Stimulated activated CD8-positive, alpha-beta memory T cell treated with anti-CD3 and anti-CD28 coated beads, Interleukin-12 subunit alpha, Interleukin-12 subunit beta, amount 100 ng/mL, for 1 hour (primary cell): ENCODE results near the gene ISM2.

Experiments used
- DNase-seq: peaks from one replicate; pipeline ENCODE4 v3.0.0-alpha.2; 2020; ENCODE audit warnings: low read depth

Gene ISM2

DNA sequence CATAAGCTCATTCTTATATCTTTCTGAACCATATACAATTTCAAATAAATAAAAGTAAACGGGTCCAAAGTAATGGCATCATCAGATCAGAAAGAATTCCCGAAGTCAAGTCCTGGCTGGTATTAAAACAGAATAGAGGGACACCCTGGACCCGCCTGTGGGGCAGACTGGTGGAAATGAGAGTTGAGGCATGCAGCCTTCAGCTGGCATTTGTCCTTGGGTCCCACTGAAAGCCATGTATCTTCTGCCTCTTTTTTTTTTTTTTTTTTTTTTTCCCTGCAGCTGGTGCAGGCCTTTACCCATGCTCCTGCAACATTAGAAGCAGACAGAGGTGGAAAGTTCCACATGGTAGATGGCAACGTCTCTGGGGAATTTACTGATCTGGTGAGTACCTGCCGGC, 30.8 kb downstream of the ISM2 start:
- DNase-seq, result no peak

DNA sequence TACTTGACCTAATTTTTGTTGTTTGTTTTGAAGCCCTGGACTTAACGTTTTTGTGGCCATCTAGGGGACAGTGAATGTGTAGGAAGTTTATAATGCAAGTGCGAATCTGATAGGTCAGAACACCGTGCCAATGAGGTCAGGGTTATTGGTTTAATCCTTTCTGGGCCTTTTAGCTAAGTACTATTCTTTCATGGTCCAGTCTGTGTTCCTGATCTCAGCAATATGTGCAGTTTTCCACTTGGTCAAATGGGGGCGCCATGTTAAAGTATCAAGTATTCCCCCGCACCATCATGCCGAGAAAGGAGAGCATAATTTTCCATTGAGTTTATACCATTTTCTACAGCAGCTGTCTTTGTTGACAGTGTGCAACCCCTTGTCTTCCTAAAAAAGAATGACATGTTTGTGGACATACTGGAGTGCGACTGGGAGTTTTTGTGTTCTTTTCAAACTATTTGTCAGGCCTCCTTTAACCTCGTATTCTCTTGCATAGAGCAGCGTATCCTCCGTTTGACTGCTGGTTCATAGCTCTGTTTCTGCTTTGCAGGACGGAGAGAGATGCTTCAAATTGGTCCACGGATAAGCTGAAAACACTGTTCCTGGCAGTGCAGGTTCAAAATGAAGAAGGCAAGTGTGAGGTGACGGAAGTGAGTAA, 39.4 kb downstream of the ISM2 start:
- peak; percentile 40 for DNase-seq

DNA sequence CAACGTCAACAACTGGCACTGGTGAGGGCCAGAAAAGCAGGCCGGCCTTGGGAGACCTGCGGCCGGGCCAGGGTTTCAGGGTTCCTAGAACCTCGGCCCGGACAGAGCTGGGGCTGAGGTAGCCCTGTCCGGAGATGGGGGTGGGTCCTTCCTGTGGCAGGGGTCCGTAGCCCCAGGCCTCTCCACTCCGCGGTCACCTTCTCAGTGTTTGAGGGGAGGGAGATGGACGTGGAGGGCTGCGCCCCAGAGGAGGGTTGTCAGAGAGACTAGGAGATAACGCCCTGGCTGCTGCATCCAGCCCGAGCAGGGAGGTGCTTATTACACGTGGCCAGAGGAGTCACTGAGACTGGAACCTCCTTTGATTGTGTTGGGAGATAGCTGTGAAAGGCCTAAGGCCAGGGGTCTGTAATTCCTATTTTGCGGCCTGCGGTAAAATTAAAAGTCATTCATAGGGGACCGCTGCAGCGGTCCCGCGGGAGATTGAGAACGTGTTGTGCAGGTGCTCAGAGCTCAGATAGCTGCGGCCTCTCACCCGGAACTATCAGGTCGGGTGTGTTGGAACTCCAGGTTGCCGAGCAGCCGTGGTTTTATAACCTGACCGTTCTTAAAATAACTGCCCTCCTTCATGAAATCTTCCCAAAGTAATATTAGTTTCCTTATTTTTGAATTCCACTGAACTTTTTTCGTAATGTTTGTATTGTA, 40.2 kb downstream of the ISM2 start:
- peak; percentile 4 for DNase-seq

DNA sequence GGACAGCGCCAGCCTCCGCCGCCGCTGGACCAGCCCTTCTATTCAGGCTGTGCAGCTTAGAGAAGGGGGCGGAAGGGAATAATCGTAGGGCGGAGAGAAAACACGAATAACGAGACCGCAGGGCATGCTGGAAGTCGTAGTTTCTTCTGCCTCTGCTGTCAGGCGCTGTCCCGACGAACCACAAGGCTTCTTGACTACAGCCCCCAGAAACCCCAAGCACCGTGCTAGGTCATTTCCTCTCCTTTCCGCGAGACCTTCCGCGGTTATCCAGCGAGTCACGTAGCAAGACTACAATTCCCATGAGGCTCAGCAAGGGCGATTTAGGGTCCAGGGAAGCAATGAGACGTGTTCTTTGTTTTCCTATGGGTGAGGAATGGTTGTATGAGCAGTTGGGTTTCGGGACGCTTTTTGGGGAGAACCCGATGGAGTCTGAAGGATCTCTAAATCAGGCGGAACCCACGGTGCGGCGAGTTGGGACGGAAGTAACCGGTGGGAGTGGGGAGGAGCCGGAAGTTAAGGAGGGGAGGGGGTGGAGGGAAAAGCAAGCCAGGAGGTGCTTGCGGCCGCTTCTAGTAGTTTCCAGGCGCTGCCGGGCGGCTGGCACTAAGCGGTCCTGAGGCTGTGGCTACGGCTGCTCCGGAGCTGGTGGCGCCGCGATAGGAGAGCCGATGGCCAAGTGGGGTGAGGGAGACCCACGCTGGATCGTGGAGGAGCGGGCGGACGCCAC, 40.9 kb downstream of the ISM2 start, which contains the start of the genes AHSA1 and VIPAS39:
Gene AHSA1 (plus strand): TSS at position 572 of the 727 bp plus-strand sequence. CDS start 97 bp downstream, at position 669.
Gene VIPAS39 (minus strand): TSS at position 80 of the 727 bp plus-strand sequence. CDS start 3,499 bp downstream, outside the sequence.
- peak; percentile 89 for DNase-seq

DNA sequence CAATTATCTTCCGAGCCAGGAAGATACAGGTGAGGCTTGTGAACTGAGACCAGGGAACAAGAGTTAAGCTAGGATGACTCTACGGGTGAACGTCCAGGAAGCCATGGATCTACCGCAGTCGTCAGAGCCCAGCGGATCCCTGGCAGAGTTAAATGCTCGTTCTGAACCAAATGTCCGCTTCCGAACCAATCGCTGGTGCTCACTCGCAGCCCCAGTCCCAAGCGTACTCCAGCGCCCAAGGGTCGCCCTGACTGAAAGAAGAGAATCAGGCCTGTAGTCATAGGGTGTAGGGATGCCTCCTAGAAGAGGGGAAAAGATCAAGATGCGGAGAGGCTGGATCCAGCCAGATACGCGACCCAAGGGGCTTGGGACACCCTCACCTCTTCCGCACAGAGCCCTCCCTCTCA, 41.5 kb downstream of the ISM2 start:
- no peak for DNase-seq

DNA sequence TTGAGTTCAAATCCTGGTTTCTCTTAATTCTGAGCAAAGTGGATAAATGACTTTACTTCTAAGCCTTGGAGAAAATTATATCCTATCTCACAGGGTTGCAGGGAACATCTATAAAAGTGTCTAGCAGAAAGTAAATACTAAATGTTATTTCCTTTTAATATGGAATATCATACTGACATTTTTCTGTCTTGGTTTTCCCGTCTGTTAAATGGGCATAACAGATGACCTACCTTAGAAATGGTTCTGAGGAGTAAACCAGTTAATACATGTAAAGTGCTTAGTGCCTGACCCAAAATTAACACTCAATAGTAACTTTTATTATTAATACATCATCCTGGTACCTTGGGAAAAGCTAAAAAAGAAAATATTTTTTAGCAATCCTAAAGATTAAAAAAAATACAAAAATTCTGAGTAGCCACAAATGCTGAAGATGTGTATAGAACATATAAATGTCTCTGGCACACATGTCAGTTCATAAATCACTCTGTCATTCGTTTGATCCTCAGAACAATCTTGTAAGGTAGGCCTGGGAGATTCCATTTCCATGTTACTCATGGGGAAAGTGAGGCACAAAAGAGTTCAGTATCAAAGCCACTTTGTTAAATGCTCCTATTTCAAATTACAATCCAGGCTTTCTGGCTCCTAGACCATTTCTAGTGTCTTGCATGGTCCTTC, 42.5 kb downstream of the ISM2 start:
- DNase-seq, result no peak

DNA sequence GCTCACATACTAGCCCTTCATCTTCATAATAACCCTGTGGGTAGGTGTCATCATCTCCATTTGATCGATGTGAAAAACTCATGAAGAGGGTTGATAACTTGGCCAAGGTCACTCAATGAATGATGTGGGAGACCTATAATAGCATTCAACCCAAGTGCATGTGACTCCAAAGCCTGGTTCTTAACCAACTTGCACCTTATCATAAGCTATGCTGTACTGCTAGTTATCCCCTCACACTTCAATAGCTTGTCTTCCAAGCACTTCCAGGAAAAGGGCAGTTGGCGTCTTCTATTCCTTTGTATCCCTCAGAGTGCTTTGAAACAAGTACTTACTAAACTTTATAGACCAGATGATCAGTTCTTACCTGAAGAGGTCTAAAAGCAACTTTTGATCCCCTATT, 56.4 kb downstream of the ISM2 start:
- DNase-seq, result no peak

DNA sequence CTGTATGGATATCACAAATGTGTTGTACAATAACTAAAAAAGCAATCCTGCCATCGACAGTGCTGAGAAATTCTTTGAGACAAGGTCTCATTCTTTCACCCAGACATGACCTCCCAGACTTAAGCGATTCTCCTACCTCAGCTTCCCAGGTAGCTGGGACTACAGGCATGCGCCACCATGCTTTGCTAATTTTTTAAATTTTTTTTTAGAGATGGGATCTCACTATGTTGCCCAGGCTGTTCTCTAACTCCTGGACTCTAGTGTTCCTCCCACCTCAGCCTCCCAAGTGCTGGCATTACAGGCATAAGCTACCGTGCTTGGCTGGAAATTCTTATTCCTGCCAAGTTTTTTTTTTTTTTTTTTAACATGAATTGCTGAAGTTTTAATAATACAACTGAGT, 58.8 kb downstream of the ISM2 start:
- DNase-seq, result no peak

DNA sequence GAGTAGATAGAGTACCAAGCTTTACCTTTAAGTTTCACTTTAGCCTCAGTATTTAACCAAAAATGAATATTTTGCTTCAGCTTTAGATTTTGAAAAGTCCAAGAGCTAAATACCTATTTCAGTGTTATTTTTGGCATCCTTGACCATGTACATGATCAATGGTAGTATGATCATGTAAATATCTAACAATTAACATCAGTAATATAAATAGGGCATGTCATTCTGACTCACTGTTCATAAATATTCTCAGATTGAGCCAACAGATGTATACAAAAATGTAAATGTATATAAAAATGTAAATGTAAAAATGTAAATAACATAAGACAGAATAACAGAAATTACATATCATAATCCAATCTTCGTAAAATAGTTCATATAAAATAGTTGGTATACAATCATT, 60.0 kb downstream of the ISM2 start:
- no peak for DNase-seq

DNA sequence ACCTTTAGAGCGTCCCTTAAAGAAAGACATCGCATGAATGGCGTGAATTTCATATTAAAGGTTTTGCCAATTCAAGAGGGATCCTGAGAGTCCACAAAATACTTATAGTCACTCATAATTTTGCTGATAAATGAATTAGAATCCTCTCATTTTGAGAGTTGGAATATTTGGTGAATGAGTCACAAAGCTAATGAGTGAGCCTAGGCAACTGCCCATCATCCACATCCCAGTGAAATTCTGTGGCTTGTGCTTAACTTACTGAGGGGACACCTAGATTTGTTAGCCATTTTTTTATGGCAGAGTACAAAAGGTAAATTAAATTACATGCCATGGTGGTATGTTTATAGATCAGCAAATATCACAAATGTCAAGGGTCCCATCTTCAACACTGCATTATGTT, 62.6 kb downstream of the ISM2 start:
- DNase-seq, result no peak

DNA sequence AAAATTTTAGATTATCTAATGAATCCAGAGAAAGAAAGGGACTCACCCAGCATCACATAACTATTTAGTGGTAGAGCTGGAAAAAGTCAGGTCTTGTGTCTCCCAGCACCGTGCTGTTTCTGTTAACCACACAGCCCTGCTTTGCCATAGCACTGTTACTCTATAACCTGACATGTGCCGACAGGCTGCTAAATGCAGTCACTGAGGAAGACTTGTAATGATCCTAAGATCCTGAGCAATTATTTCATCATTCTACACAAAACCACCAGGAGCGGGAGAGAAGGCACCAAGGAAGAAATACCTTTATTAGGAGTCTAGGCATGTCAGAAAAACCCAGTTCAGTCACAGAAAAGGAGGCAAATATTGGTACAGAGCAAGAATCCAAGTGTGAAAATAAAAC, 72.2 kb downstream of the ISM2 start:
- DNase-seq, result no peak

DNA sequence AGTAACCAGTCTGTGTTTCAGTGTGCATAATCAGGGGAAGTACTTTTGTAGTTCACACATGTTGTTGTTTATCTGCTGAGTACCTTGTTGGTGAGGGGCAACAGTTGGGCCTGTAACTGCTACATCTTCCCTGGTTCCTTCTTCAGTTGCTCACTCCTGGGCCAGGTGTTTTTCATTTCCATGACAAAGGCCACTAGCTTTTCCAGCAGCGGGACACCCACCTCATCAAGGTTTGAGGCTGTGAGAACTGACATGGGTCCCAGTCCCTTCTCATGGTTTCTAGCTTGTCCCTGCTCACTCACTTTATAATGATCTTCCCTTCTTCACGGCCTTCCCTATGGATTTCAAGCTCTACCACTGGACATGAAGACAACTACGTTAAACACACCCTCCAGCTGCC, 73.8 kb downstream of the ISM2 start:
- DNase-seq, result no peak
